ENCODE measurements around the gene SNRNP35. TPM values are rescaled to one million over a fixed set of nuclear protein-coding genes. Genes with fewer than 3 reads are reported as not detected.
"Not testable (repeated sequence)": the region's sequence is repeated elsewhere in the genome, so short reads cannot be mapped to it uniquely, and the experiment has no call there.

The SNRNP35 gene
- total RNA-seq, 4 donors from 2014 or later, result 12.3 to 21.6 (median 13.7) TPM

DNA sequence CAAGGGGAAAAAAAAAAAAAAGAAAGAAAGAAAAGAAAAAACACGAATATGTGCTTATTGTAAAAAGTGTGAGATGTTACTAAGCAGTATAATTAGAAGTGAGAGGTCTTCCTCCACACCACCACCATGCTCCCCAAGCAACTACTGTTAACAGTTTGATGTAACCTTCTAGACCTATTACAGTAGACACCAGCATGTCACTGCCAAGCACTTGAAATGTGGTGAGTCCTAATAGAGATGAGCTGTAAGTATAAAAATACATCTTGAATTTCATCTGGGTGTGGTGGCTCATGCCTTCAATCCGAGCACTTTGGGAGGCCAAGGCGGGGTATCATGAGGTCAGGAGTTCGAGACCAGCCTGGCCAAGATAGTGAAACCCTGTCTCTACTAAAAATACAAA lies 8.1 kb upstream of the SNRNP35 start:
- Histone ChIP-seq H3K4me3 (no peak overlapping the region), H3K27me3 (no peaks in the 10 kb centered on the region), H3K36me3 (no peaks in the 10 kb centered on the region), H3K4me1 (peaks cover 6 to 18% (median 15%) of the 10 kb centered on the region in 3 donors), H3K9me3 (no peaks in the 10 kb centered on the region), H3K27ac (no peak overlapping the region)
- intact Hi-C loops (cut with DNase I), result no loop called here
- TF ChIP-seq, protein P1, sequence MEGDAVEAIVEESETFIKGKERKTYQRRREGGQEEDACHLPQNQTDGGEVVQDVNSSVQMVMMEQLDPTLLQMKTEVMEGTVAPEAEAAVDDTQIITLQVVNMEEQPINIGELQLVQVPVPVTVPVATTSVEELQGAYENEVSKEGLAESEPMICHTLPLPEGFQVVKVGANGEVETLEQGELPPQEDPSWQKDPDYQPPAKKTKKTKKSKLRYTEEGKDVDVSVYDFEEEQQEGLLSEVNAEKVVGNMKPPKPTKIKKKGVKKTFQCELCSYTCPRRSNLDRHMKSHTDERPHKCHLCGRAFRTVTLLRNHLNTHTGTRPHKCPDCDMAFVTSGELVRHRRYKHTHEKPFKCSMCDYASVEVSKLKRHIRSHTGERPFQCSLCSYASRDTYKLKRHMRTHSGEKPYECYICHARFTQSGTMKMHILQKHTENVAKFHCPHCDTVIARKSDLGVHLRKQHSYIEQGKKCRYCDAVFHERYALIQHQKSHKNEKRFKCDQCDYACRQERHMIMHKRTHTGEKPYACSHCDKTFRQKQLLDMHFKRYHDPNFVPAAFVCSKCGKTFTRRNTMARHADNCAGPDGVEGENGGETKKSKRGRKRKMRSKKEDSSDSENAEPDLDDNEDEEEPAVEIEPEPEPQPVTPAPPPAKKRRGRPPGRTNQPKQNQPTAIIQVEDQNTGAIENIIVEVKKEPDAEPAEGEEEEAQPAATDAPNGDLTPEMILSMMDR (IDR thresholded peaks at IDR 0.05), result no peak
- no peak for TF ChIP-seq POLR2A (IDR thresholded peaks at IDR 0.05)
- DNase-seq, result no peak
- WGBS, 2 donors, result 80% methylated on average over 4 of the region's 4 CpGs

DNA sequence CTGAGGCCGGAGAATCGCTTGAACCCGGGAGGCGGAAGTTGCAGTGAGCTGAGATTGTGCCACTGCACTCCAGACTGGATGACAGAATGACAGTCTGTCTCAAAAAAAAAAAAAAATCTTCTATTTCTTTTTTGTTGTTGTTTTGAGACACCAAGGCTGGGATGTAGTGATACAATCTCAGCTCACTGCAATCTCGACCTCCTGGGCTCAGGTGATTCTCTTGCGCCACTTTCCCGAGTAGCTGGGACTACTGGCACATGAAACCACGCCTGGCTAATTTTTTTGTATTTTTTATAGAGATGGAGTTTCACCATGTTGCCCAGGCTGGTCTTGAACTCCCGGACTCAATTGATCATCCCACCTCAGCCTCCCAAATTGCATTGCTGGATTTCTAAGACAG lies 7.3 kb upstream of the SNRNP35 start:
- TF ChIP-seq, protein P1 (IDR thresholded peaks at IDR 0.05), result no peak
- TF ChIP-seq POLR2A (IDR thresholded peaks at IDR 0.05), result no peak
- no peak overlapping the region for H3K4me3 ChIP-seq
- 83 to 90% methylated on average over 9 of the region's 9 CpGs for WGBS, 2 donors
- peaks cover 2 to 11% (median 10%) of the 10 kb centered on the region in 3 donors for H3K4me1 ChIP-seq
- intact Hi-C loops (cut with DNase I), result no loop called here
- H3K27me3 ChIP-seq, result no peaks in the 10 kb centered on the region
- H3K36me3 ChIP-seq, result no peaks in the 10 kb centered on the region
- H3K27ac ChIP-seq, result no peak overlapping the region
- H3K9me3 ChIP-seq, result no peaks in the 10 kb centered on the region
- no peak for DNase-seq

DNA sequence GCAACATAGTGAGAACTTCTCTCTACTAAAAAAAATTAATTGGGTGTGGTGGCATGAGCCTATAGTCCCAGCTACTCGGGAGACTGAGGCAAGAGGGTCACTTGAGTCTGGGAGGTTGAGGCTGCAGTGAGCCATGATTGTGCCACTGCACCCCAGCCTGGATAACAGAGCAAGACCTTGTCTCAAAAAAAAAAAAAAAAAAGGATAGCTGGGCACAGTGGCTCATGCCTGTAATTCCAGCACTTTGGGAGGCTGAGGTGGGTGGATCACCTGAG lies 5.7 kb upstream of the SNRNP35 start:
- H3K27ac ChIP-seq; H3K27me3 ChIP-seq; H3K4me3 ChIP-seq; intact Hi-C loops (cut with DNase I); H3K9me3 ChIP-seq; DNase-seq; H3K36me3 ChIP-seq; H3K4me1 ChIP-seq: not testable (repeated sequence)
- WGBS, 2 donors, result 38 to 42% methylated on average over 1 of the region's 1 CpG

DNA sequence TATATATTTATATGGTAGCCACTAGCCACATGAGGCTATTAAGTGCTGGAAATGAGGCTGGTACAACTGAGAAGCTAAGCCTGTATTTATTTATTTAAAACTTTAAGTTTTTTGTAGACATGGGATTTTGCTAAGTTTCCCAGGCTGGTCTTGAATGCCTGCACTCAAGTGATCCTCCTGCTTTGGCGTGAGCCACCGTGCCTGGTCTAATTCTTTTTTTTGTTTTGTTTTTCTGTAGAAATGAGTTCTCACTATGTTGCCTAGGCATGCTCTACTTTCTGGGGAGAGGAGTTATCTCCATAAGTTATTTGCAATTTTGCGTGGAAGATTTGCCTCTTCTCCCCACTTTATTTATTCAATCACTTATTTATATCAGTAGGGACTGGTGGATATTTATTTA lies 4.8 kb upstream of the SNRNP35 start:
- no peak overlapping the region for H3K27ac ChIP-seq
- H3K9me3 ChIP-seq, result no peaks in the 10 kb centered on the region
- intact Hi-C loops (cut with DNase I), result no loop called here
- TF ChIP-seq, protein P1 (IDR thresholded peaks at IDR 0.05), result no peak
- TF ChIP-seq POLR2A (IDR thresholded peaks at IDR 0.05), result no peak
- H3K4me3 ChIP-seq, result no peak overlapping the region
- H3K4me1 ChIP-seq, result no peaks in the 10 kb centered on the region
- WGBS, 2 donors, result 43 to 49% methylated on average over 3 of the region's 3 CpGs
- no peak for DNase-seq
- no peaks in the 10 kb centered on the region for H3K36me3 ChIP-seq
- H3K27me3 ChIP-seq, result no peaks in the 10 kb centered on the region

DNA sequence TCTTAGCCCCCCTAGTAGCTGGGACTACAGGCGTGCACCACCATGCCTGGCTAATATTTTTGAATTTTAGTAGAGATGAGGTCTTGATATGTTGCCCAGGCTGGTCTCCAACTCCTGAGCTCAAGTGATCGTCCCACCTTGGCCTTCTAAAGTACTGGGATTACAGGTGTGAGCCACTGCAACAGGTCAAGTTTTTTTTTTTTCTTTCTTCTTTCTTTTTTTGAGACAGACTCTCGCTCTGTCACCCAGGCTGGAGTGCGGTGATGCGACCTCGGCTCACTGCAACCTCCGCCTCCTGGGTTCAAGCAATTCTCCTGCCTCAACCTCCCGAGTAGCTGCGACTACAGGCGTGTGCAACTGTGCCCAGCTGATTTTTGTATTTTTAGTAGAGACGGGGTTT lies 5.2 kb downstream of the SNRNP35 start:
- H3K9me3 ChIP-seq; intact Hi-C loops (cut with DNase I); H3K27ac ChIP-seq; H3K27me3 ChIP-seq; H3K4me3 ChIP-seq; DNase-seq: not testable (repeated sequence)
- Histone ChIP-seq H3K4me1 (peaks cover 12 to 19% (median 15%) of the 10 kb centered on the region in 3 donors), H3K36me3 (peaks cover 4 to 63% (median 8%) of the 10 kb centered on the region in 3 donors)
- 90 to 96% methylated on average over 11 of the region's 11 CpGs for WGBS, 2 donors

DNA sequence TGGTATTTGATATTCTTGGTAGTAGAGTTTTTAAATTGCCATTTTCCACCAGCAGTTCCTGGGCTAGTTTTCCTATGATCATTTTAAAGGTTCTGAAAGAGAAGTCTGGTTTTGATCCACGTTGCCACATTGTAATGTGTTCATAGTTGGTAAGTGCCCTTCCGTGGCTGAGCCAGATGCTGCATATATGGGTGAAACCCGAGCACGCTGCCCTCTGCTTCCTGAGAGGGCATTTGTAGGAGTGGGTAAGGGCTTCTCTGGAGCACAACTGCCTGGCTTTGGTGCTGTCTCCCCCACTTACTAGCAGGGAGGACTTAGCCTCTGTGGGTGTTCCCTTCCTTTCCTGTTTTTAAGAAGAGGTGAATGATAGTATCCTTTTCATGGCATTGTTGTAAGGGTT lies 7.1 kb downstream of the SNRNP35 start:
- Histone ChIP-seq H3K4me1 (peaks cover under 1 to 6% (median 1%) of the 10 kb centered on the region in 3 donors), H3K4me3 (no peak overlapping the region), H3K27ac (no peak overlapping the region), H3K27me3 (no peaks in the 10 kb centered on the region), H3K9me3 (no peaks in the 10 kb centered on the region), H3K36me3 (peaks cover 4 to 77% (median 8%) of the 10 kb centered on the region in 3 donors)
- no peak for DNase-seq
- no peak for TF ChIP-seq POLR2A (IDR thresholded peaks at IDR 0.05)
- TF ChIP-seq, protein P1 (IDR thresholded peaks at IDR 0.05), result no peak
- intact Hi-C loops (cut with DNase I), result no loop called here
- 88% methylated on average over 4 of the region's 4 CpGs for WGBS, 2 donors

Measured in esophagus squamous epithelium (tissue), 5 donors.